NT2/D1 (cell line): ENCODE results near the gene PIGN.

Experiments used
- DNase-seq: peaks from one replicate; pipeline ENCODE4 v3.0.0-alpha.2; 2011; ENCODE audit warnings: low read depth, low spot score
- H3K27me3 ChIP-seq: 2 replicates; pipeline ENCODE4 v1.6.0; 2011; ENCODE audit warnings: mild to moderate bottlenecking; ENCODE audit not compliant: insufficient read length, insufficient read depth
- H3K36me3 ChIP-seq: 2 replicates; pipeline ENCODE4 v1.6.1; 2011; ENCODE audit warnings: mild to moderate bottlenecking, low read length, mixed read lengths; ENCODE audit not compliant: insufficient read depth, insufficient read length
- H3K4me1 ChIP-seq: 2 replicates; pipeline ENCODE4 v1.5.1; 2011; ENCODE audit not compliant: insufficient read depth, insufficient read length
- H3K4me3 ChIP-seq: 2 replicates; pipeline ENCODE4 v1.5.1; 2011; ENCODE audit warnings: low read depth; ENCODE audit not compliant: insufficient read length
- H3K9ac ChIP-seq: 2 replicates; pipeline ENCODE4 v1.6.0; 2011; ENCODE audit warnings: low read depth; ENCODE audit not compliant: insufficient read length
- H3K9me3 ChIP-seq: 2 replicates; pipeline ENCODE4 v1.5.1; 2011; ENCODE audit warnings: mild to moderate bottlenecking, low read length; ENCODE audit not compliant: insufficient read depth
- SUZ12 ChIP-seq: IDR thresholded peaks from 2 replicates; pipeline ENCODE4 v1.6.1; 2011; ENCODE audit not compliant: insufficient read length, insufficient read depth; ENCODE audit errors: extremely low read depth
- YY1 ChIP-seq: IDR thresholded peaks from 2 replicates; pipeline ENCODE4 v1.6.1; 2011; ENCODE audit not compliant: insufficient read length, insufficient read depth
- ZNF274 ChIP-seq: IDR thresholded peaks from 2 replicates; pipeline ENCODE4 v1.6.1; 2011; ENCODE audit warnings: mild to moderate bottlenecking, low read depth, low read length

The PIGN gene

GRCh38 chr18:62196980-62197379, 10.1 kb upstream of the PIGN start:
- Histone ChIP-seq H3K27me3 (no peaks in the 10 kb centered on the region), H3K9me3 (no peaks in the 10 kb centered on the region), H3K4me3 (no peak overlapping the region), H3K4me1 (no peaks in the 10 kb centered on the region), H3K9ac (no peak overlapping the region), H3K36me3 (no peaks in the 10 kb centered on the region)
- TF ChIP-seq SUZ12 (no peak), YY1 (no peak), ZNF274 (no peak)
- DNase-seq: no peak

DNA sequence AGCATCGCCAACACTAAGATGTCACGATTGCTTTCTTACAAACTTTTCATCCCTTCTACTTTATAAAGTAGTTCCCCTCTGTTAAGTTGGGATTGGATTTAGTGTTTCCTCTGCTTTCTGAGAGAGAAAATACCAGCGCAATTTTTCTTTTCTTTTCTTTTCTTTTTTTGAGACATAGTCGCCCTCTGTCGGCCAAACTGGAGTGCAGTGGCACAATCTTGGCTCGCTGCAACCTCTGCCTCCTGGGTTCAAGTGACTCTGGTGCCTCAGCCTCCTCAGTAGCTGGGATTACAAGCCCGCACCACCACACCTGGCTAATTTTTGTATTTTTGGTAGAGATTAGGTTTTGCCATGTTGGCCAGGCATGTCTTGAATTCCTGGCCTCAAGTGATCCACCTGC, 9.2 kb upstream of the PIGN start:
- Histone ChIP-seq H3K9me3 (no peaks in the 10 kb centered on the region), H3K27me3 (no peaks in the 10 kb centered on the region), H3K9ac (no peak overlapping the region), H3K4me1 (no peaks in the 10 kb centered on the region), H3K4me3 (no peak overlapping the region), H3K36me3 (no peaks in the 10 kb centered on the region)
- DNase-seq: no peak
- TF ChIP-seq SUZ12 (no peak), YY1 (no peak), ZNF274 (no peak)

DNA sequence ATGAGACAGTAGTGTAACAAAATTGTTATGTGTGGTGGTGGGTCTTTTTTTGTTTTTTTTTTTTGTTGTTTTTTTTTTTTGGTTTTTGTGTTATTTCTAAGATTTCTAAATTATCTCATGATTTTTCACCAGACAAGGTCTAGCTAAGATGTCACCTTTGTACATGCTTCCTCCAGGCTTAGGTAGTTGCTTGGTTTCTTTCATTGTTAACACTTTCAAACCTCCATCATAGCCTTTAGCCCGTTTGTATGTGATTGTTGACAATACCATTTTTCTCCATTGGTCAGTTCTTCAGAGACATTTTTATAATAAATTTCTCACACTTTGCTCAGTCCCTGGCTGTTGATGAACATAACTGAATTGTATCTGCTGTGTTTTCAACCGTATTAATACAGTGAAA, 2.4 kb upstream of the PIGN start:
- Histone ChIP-seq H3K9me3 (no peaks in the 10 kb centered on the region), H3K4me3 (peak overlapping the region; percentile 92), H3K27me3 (no peaks in the 10 kb centered on the region), H3K36me3 (peaks cover 6% of the 10 kb centered on the region), H3K4me1 (no peaks in the 10 kb centered on the region), H3K9ac (peak overlapping the region; percentile 26)
- TF ChIP-seq ZNF274: no peak
- no peak for TF ChIP-seq YY1
- TF ChIP-seq SUZ12: no peak
- DNase-seq: no peak

GRCh38 chr18:62187543-62188510, 971 bp upstream of the PIGN start:
- Histone ChIP-seq H3K4me1 (no peaks in the 10 kb centered on the region), H3K9ac (peak overlapping the region; percentile 97), H3K36me3 (peaks cover 6% of the 10 kb centered on the region), H3K27me3 (no peaks in the 10 kb centered on the region), H3K4me3 (peak overlapping the region; percentile 92), H3K9me3 (no peaks in the 10 kb centered on the region)
- TF ChIP-seq ZNF274 (no peak), YY1 (no peak)
- DNase-seq: no peak

GRCh38 chr18:62186499-62186773, 420 bp downstream of the PIGN start:
- H3K27me3 ChIP-seq: no peaks in the 10 kb centered on the region
- H3K4me1 ChIP-seq: no peaks in the 10 kb centered on the region
- peak overlapping the region; percentile 70 for H3K4me3 ChIP-seq
- no peak for TF ChIP-seq YY1
- TF ChIP-seq SUZ12: no peak
- TF ChIP-seq ZNF274: no peak
- H3K9me3 ChIP-seq: no peaks in the 10 kb centered on the region
- H3K36me3 ChIP-seq: peaks cover 6% of the 10 kb centered on the region
- DNase-seq: no peak
- H3K9ac ChIP-seq: peak overlapping the region; percentile 76

GRCh38 chr18:62183578-62184195, 3.2 kb downstream of the PIGN start:
- H3K9me3 ChIP-seq: no peaks in the 10 kb centered on the region
- TF ChIP-seq YY1 (no peak), ZNF274 (no peak)
- no peaks in the 10 kb centered on the region for H3K27me3 ChIP-seq
- DNase-seq: no peak
- H3K9ac ChIP-seq: no peak overlapping the region
- no peaks in the 10 kb centered on the region for H3K4me1 ChIP-seq
- H3K4me3 ChIP-seq: no peak overlapping the region
- no peaks in the 10 kb centered on the region for H3K36me3 ChIP-seq

GRCh38 chr18:62182220-62182619, 4.6 kb downstream of the PIGN start:
- no peak for TF ChIP-seq YY1
- no peak for TF ChIP-seq SUZ12
- TF ChIP-seq ZNF274: no peak

GRCh38 chr18:62179213-62179612, 7.6 kb downstream of the PIGN start:
- no peak overlapping the region for H3K9ac ChIP-seq
- H3K36me3 ChIP-seq: no peaks in the 10 kb centered on the region
- no peaks in the 10 kb centered on the region for H3K4me1 ChIP-seq
- TF ChIP-seq ZNF274 (no peak), SUZ12 (no peak), YY1 (no peak)
- H3K27me3 ChIP-seq: no peaks in the 10 kb centered on the region
- DNase-seq: no peak
- no peaks in the 10 kb centered on the region for H3K9me3 ChIP-seq
- no peak overlapping the region for H3K4me3 ChIP-seq

More at GRCh38 chr18:62182220-62182619, 4.6 kb downstream of the PIGN start:
- no peak for DNase-seq
- no peak overlapping the region for H3K9ac ChIP-seq
- no peaks in the 10 kb centered on the region for H3K36me3 ChIP-seq
- no peak overlapping the region for H3K4me3 ChIP-seq
- H3K4me1 ChIP-seq: no peaks in the 10 kb centered on the region
- H3K27me3 ChIP-seq: no peaks in the 10 kb centered on the region
- H3K9me3 ChIP-seq: no peaks in the 10 kb centered on the region
